Measurements from ENCODE around the gene VGLL4. TPM values are rescaled to one million over a fixed set of nuclear protein-coding genes. Genes with fewer than 3 reads are reported as not detected.
A peak's percentile ranks its signal among the peaks of the same experiment; 100 is the strongest.
"Not testable (repeated sequence)": the region's sequence is repeated elsewhere in the genome, so short reads cannot be mapped to it uniquely, and the experiment has no call there.

The VGLL4 gene
- total RNA-seq, 1 donor from 2014 or later: 99.4 TPM

GRCh38 chr3:11522398-11522715 lies 121.4 kb downstream of the VGLL4 start:
- intact Hi-C loops (cut with DNase I): no loop called here
- Histone ChIP-seq H3K36me3 (no peaks in the 10 kb centered on the region), H3K4me3 (no peak overlapping the region), H3K27ac (peak overlapping the region; percentile 68), H3K27me3 (no peaks in the 10 kb centered on the region), H3K9me3 (no peaks in the 10 kb centered on the region), H3K4me1 (peaks cover 21% of the 10 kb centered on the region)
- TF ChIP-seq POLR2AphosphoS5 (IDR thresholded peaks at IDR 0.05; ENCODE audit: insufficient read depth in 1 of 2, low read depth in 1 of 2): no peak
- no peak for TF ChIP-seq CTCF (IDR thresholded peaks at IDR 0.05)
- TF ChIP-seq POLR2A (IDR thresholded peaks at IDR 0.05): no peak
- no peak for DNase-seq (ENCODE audit: extremely low spot score in 2 of 2)

GRCh38 chr3:11521167-11521566 lies 122.5 kb downstream of the VGLL4 start:
- no peak overlapping the region for H3K4me3 ChIP-seq
- no peak overlapping the region for H3K27ac ChIP-seq
- no peaks in the 10 kb centered on the region for H3K36me3 ChIP-seq
- TF ChIP-seq CTCF (IDR thresholded peaks at IDR 0.05) (no peak), POLR2AphosphoS5 (IDR thresholded peaks at IDR 0.05; ENCODE audit: insufficient read depth in 1 of 2, low read depth in 1 of 2) (no peak), POLR2A (IDR thresholded peaks at IDR 0.05) (no peak)
- no peaks in the 10 kb centered on the region for H3K9me3 ChIP-seq
- intact Hi-C loops (cut with DNase I): no loop called here
- no peaks in the 10 kb centered on the region for H3K27me3 ChIP-seq
- DNase-seq (ENCODE audit: extremely low spot score in 2 of 2): no peak
- H3K4me1 ChIP-seq: peaks cover 21% of the 10 kb centered on the region

GRCh38 chr3:11517601-11518000 lies 126.1 kb downstream of the VGLL4 start:
- Histone ChIP-seq H3K9me3 (no peaks in the 10 kb centered on the region), H3K27me3 (no peaks in the 10 kb centered on the region), H3K4me1 (peaks cover 20% of the 10 kb centered on the region), H3K4me3 (no peak overlapping the region), H3K36me3 (no peaks in the 10 kb centered on the region), H3K27ac (no peak overlapping the region)
- no peak for DNase-seq (ENCODE audit: extremely low spot score in 2 of 2)
- no peak for TF ChIP-seq POLR2AphosphoS5 (IDR thresholded peaks at IDR 0.05; ENCODE audit: insufficient read depth in 1 of 2, low read depth in 1 of 2)
- TF ChIP-seq POLR2A (IDR thresholded peaks at IDR 0.05): no peak
- TF ChIP-seq CTCF (IDR thresholded peaks at IDR 0.05): no peak
- intact Hi-C loops (cut with DNase I): no loop called here

GRCh38 chr3:11514191-11514821 lies 129.4 kb downstream of the VGLL4 start:
- Histone ChIP-seq H3K27me3 (no peaks in the 10 kb centered on the region), H3K9me3 (no peaks in the 10 kb centered on the region), H3K4me1 (peaks cover 28% of the 10 kb centered on the region), H3K4me3 (no peak overlapping the region), H3K27ac (peak overlapping the region; percentile 10), H3K36me3 (no peaks in the 10 kb centered on the region)
- TF ChIP-seq POLR2AphosphoS5 (IDR thresholded peaks at IDR 0.05; ENCODE audit: insufficient read depth in 1 of 2, low read depth in 1 of 2): no peak
- no peak for TF ChIP-seq CTCF (IDR thresholded peaks at IDR 0.05)
- no peak for TF ChIP-seq POLR2A (IDR thresholded peaks at IDR 0.05)
- DNase-seq (ENCODE audit: extremely low spot score in 2 of 2): no peak
- intact Hi-C loops (cut with DNase I): no loop called here

GRCh38 chr3:11513817-11514135 lies 129.9 kb downstream of the VGLL4 start:
- H3K9me3 ChIP-seq: no peaks in the 10 kb centered on the region
- H3K36me3 ChIP-seq: no peaks in the 10 kb centered on the region
- no peak overlapping the region for H3K4me3 ChIP-seq
- H3K27ac ChIP-seq: peak overlapping the region; percentile 57
- H3K4me1 ChIP-seq: peaks cover 34% of the 10 kb centered on the region
- intact Hi-C loops (cut with DNase I): no loop called here
- H3K27me3 ChIP-seq: no peaks in the 10 kb centered on the region
- no peak for DNase-seq (ENCODE audit: extremely low spot score in 2 of 2)
- TF ChIP-seq POLR2AphosphoS5 (IDR thresholded peaks at IDR 0.05; ENCODE audit: insufficient read depth in 1 of 2, low read depth in 1 of 2): no peak
- TF ChIP-seq CTCF (IDR thresholded peaks at IDR 0.05): no peak
- TF ChIP-seq POLR2A (IDR thresholded peaks at IDR 0.05): no peak

- Histone ChIP-seq H3K27ac (peak overlapping the region; percentile 57), H3K4me1 (peaks cover 39% of the 10 kb centered on the region)
- DNase-seq (ENCODE audit: extremely low spot score in 2 of 2); intact Hi-C loops (cut with DNase I); H3K27me3 ChIP-seq; H3K4me3 ChIP-seq; H3K36me3 ChIP-seq; H3K9me3 ChIP-seq: not testable (repeated sequence)
These were observed 130.4 kb downstream of the VGLL4 start for GRCh38 chr3:11513125-11513816.

- intact Hi-C loops (cut with DNase I); DNase-seq (ENCODE audit: extremely low spot score in 2 of 2); H3K36me3 ChIP-seq; H3K27me3 ChIP-seq; H3K27ac ChIP-seq; H3K4me3 ChIP-seq; H3K9me3 ChIP-seq: not testable (repeated sequence)
- peaks cover 49% of the 10 kb centered on the region for H3K4me1 ChIP-seq
These were observed 132.1 kb downstream of the VGLL4 start for GRCh38 chr3:11511606-11512005.
